Effector memory CD8-positive, alpha-beta T cell (primary cell): ENCODE data around the gene HSD17B2.
"Not testable (repeated sequence)": the region's sequence is repeated elsewhere in the genome, so short reads cannot be mapped to it uniquely, and the experiment has no call there.

Source experiments
- ATAC-seq: fragments of 150-1000 bp; cut with Tn5 transposase; replicated peaks from 2 replicates; pipeline ENCODE4 v1.10.0; 2021; ENCODE audit warnings: mild to moderate bottlenecking, moderate library complexity
- DNase-seq, 3 experiments: peaks; one replicate each; pipeline ENCODE4 v3.0.0; 2021
- H3K27ac Mint-ChIP-seq, 2 donors: one replicate each; pipeline ENCODE4 v1.8.0; 2022; ENCODE audit warnings: mild to moderate bottlenecking in 2 of 2, mixed read lengths in 2 of 2, moderate library complexity in 2 of 2
- H3K27me3 Mint-ChIP-seq, 2 donors: one replicate each; pipeline ENCODE4 v1.8.0; 2022; ENCODE audit warnings: mixed read lengths in 2 of 2
- H3K36me3 Mint-ChIP-seq: one replicate; pipeline ENCODE4 v1.8.0; 2022; ENCODE audit warnings: mild to moderate bottlenecking, moderate library complexity, mixed read lengths; ENCODE audit not compliant: insufficient read depth
- H3K4me1 Mint-ChIP-seq, 2 donors: one replicate each; pipeline ENCODE4 v1.8.0; 2022; ENCODE audit warnings: low read depth in 2 of 2, mixed read lengths in 2 of 2
- H3K4me3 Mint-ChIP-seq, 2 donors: one replicate each; pipeline ENCODE4 v1.8.0; 2022; ENCODE audit warnings: mild to moderate bottlenecking in 2 of 2, mixed read lengths in 2 of 2, moderate library complexity in 2 of 2
- H3K9me3 Mint-ChIP-seq, 2 donors: one replicate each; pipeline ENCODE4 v1.8.0; 2022; ENCODE audit warnings: mixed read lengths in 2 of 2

The HSD17B2 gene

GRCh38 chr16:82113741-82114140, 78.7 kb downstream of the HSD17B2 start:
- Mint-ChIP-seq H3K27me3 (peaks cover 16 to 26% of the 10 kb centered on the region in 2 donors), H3K27ac (no peak overlapping the region), H3K9me3 (no peaks in the 10 kb centered on the region), H3K36me3 (no peaks in the 10 kb centered on the region), H3K4me3 (no peak overlapping the region), H3K4me1 (no peaks in the 10 kb centered on the region)
- DNase-seq (no peak), ATAC-seq (no peak)

GRCh38 chr16:82116535-82116934, 81.5 kb downstream of the HSD17B2 start:
- DNase-seq = no peak
- no peak overlapping the region for H3K4me3 Mint-ChIP-seq
- H3K27ac Mint-ChIP-seq = no peak overlapping the region
- H3K9me3 Mint-ChIP-seq = no peaks in the 10 kb centered on the region
- no peaks in the 10 kb centered on the region for H3K36me3 Mint-ChIP-seq
- peaks cover 0 to 7% of the 10 kb centered on the region in 2 donors for H3K27me3 Mint-ChIP-seq
- ATAC-seq = no peak
- H3K4me1 Mint-ChIP-seq = no peaks in the 10 kb centered on the region

GRCh38 chr16:82118749-82119148, 83.7 kb downstream of the HSD17B2 start:
- Mint-ChIP-seq H3K27ac (no peak overlapping the region), H3K4me1 (no peaks in the 10 kb centered on the region), H3K4me3 (no peak overlapping the region), H3K36me3 (no peaks in the 10 kb centered on the region), H3K9me3 (no peaks in the 10 kb centered on the region), H3K27me3 (peaks cover 0 to 2% of the 10 kb centered on the region in 2 donors)
- DNase-seq = no peak
- ATAC-seq = no peak

- H3K9me3 Mint-ChIP-seq = no peaks in the 10 kb centered on the region
- H3K36me3 Mint-ChIP-seq = no peaks in the 10 kb centered on the region
- no peak overlapping the region for H3K27ac Mint-ChIP-seq
- H3K4me1 Mint-ChIP-seq = no peaks in the 10 kb centered on the region
- no peaks in the 10 kb centered on the region for H3K27me3 Mint-ChIP-seq
- ATAC-seq (no peak), DNase-seq (no peak)
- no peak overlapping the region for H3K4me3 Mint-ChIP-seq
Observed at GRCh38 chr16:82119405-82119804, 84.4 kb downstream of the HSD17B2 start.

- Mint-ChIP-seq H3K27ac (no peak overlapping the region), H3K9me3 (no peaks in the 10 kb centered on the region), H3K36me3 (no peaks in the 10 kb centered on the region), H3K4me3 (no peak overlapping the region), H3K27me3 (peaks cover 0 to 10% of the 10 kb centered on the region in 2 donors), H3K4me1 (no peaks in the 10 kb centered on the region)
- DNase-seq = no peak
- ATAC-seq = no peak
Observed at GRCh38 chr16:82124651-82125050, 89.6 kb downstream of the HSD17B2 start.

GRCh38 chr16:82129881-82130280, 94.8 kb downstream of the HSD17B2 start:
- no peaks in the 10 kb centered on the region for H3K9me3 Mint-ChIP-seq
- H3K27me3 Mint-ChIP-seq = peaks cover 0 to 8% of the 10 kb centered on the region in 2 donors
- no peak overlapping the region for H3K4me3 Mint-ChIP-seq
- ATAC-seq (no peak), DNase-seq (no peak)
- H3K27ac Mint-ChIP-seq = no peak overlapping the region
- peaks cover 7 to 8% of the 10 kb centered on the region in 2 donors for H3K4me1 Mint-ChIP-seq
- no peaks in the 10 kb centered on the region for H3K36me3 Mint-ChIP-seq

- H3K36me3 Mint-ChIP-seq = no peaks in the 10 kb centered on the region
- peak; percentile 89 for ATAC-seq
- no peak for DNase-seq
- H3K9me3 Mint-ChIP-seq = no peaks in the 10 kb centered on the region
- H3K4me1 Mint-ChIP-seq = peaks cover 8 to 9% of the 10 kb centered on the region in 2 donors
- peak overlapping the region; percentile 25 to 80 for H3K27ac Mint-ChIP-seq
- H3K27me3 Mint-ChIP-seq = no peaks in the 10 kb centered on the region
- H3K4me3 Mint-ChIP-seq = peak overlapping the region; percentile 42 to 60
Observed at GRCh38 chr16:82133798-82134197, 98.7 kb downstream of the HSD17B2 start.

GRCh38 chr16:82134846-82135245, 99.8 kb downstream of the HSD17B2 start:
- no peak overlapping the region for H3K4me3 Mint-ChIP-seq
- no peaks in the 10 kb centered on the region for H3K9me3 Mint-ChIP-seq
- no peak overlapping the region for H3K27ac Mint-ChIP-seq
- no peaks in the 10 kb centered on the region for H3K36me3 Mint-ChIP-seq
- H3K4me1 Mint-ChIP-seq = peaks cover 8 to 12% of the 10 kb centered on the region in 2 donors
- ATAC-seq = no peak
- H3K27me3 Mint-ChIP-seq = no peaks in the 10 kb centered on the region
- DNase-seq = no peak

GRCh38 chr16:82135844-82136243, 100.8 kb downstream of the HSD17B2 start:
- no peak overlapping the region for H3K27ac Mint-ChIP-seq
- no peak overlapping the region for H3K4me3 Mint-ChIP-seq
- no peak for DNase-seq
- H3K27me3 Mint-ChIP-seq = no peaks in the 10 kb centered on the region
- ATAC-seq = no peak
- H3K9me3 Mint-ChIP-seq = no peaks in the 10 kb centered on the region
- no peaks in the 10 kb centered on the region for H3K36me3 Mint-ChIP-seq
- peaks cover 8 to 12% of the 10 kb centered on the region in 2 donors for H3K4me1 Mint-ChIP-seq

GRCh38 chr16:82136956-82137821, 102.1 kb downstream of the HSD17B2 start:
- peaks cover 8 to 13% of the 10 kb centered on the region in 2 donors for H3K4me1 Mint-ChIP-seq
- H3K27me3 Mint-ChIP-seq = no peaks in the 10 kb centered on the region
- DNase-seq (no peak), ATAC-seq (no peak)
- no peaks in the 10 kb centered on the region for H3K9me3 Mint-ChIP-seq
- no peak overlapping the region for H3K27ac Mint-ChIP-seq
- H3K36me3 Mint-ChIP-seq = no peaks in the 10 kb centered on the region
- no peak overlapping the region for H3K4me3 Mint-ChIP-seq

- H3K4me3 Mint-ChIP-seq = no peak overlapping the region
- no peak overlapping the region for H3K27ac Mint-ChIP-seq
- H3K9me3 Mint-ChIP-seq = no peaks in the 10 kb centered on the region
- ATAC-seq = no peak
- no peaks in the 10 kb centered on the region for H3K36me3 Mint-ChIP-seq
- peaks cover 8 to 13% of the 10 kb centered on the region in 2 donors for H3K4me1 Mint-ChIP-seq
- no peak for DNase-seq
- no peaks in the 10 kb centered on the region for H3K27me3 Mint-ChIP-seq
Observed at GRCh38 chr16:82137822-82138167, 102.7 kb downstream of the HSD17B2 start.

- H3K27ac Mint-ChIP-seq = peak overlapping the region in 1 of 2 donors; percentile 44
- DNase-seq (no peak), ATAC-seq (no peak)
- H3K36me3 Mint-ChIP-seq = no peaks in the 10 kb centered on the region
- no peaks in the 10 kb centered on the region for H3K9me3 Mint-ChIP-seq
- no peaks in the 10 kb centered on the region for H3K27me3 Mint-ChIP-seq
- peak overlapping the region; percentile 44 to 71 for H3K4me3 Mint-ChIP-seq
- H3K4me1 Mint-ChIP-seq = peaks cover 6 to 10% of the 10 kb centered on the region in 2 donors
Observed at GRCh38 chr16:82138478-82139285, 103.6 kb downstream of the HSD17B2 start.

GRCh38 chr16:82139286-82139571, 104.2 kb downstream of the HSD17B2 start:
- H3K4me1 Mint-ChIP-seq, DNase-seq, H3K36me3 Mint-ChIP-seq, ATAC-seq, H3K27me3 Mint-ChIP-seq, H3K9me3 Mint-ChIP-seq: not testable (repeated sequence)
- Mint-ChIP-seq H3K4me3 (peak overlapping the region; percentile 44 to 71), H3K27ac (peak overlapping the region in 1 of 2 donors; percentile 44)

GRCh38 chr16:82146556-82146955, 111.5 kb downstream of the HSD17B2 start:
- ATAC-seq (no peak), DNase-seq (no peak)
- Mint-ChIP-seq H3K27ac (no peak overlapping the region), H3K9me3 (no peaks in the 10 kb centered on the region), H3K4me3 (no peak overlapping the region), H3K4me1 (peaks cover 0 to 1% of the 10 kb centered on the region in 2 donors), H3K27me3 (no peaks in the 10 kb centered on the region), H3K36me3 (peaks cover 22% of the 10 kb centered on the region)
